Superior temporal gyrus (tissue), 1 donor: Measurements from ENCODE around the gene VWA1.
"Not testable (repeated sequence)": the region's sequence is repeated elsewhere in the genome, so short reads cannot be mapped to it uniquely, and the experiment has no call there.

ENCODE experiments used
- DNase-seq: peaks from one replicate; pipeline ENCODE4 v3.0.0-alpha.2; 2016; ENCODE audit errors: extremely low spot score

VWA1 gene

DNA sequence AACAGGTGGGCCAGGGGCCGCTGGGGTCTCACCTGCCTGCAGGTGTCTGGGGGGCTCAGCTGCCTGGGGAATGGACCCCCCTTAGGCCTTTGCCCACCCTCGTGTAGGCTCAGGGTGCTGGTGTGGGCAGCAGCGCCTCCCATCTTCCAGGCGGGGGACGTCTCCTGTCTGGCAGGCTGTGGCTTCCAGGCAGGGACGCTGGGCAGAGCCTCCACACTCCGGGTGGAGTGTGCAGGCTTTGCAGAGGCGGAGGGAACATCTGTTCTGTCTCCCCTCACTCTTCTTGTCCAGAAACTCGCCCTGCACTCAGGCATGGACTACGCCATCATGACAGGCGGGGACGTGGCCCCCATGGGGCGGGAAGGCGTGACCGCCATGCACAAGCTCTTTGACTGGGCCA lies 20.4 kb downstream of the VWA1 start:
- DNase-seq = not testable (repeated sequence)

- DNase-seq = not testable (repeated sequence)
Measured at GRCh38 chr1:1456683-1457255, 21.3 kb downstream of the VWA1 start.

- DNase-seq = not testable (repeated sequence)
Measured at GRCh38 chr1:1459156-1459555, 23.7 kb downstream of the VWA1 start.

GRCh38 chr1:1459711-1460110 lies 24.2 kb downstream of the VWA1 start:
- not testable (repeated sequence) for DNase-seq

DNA sequence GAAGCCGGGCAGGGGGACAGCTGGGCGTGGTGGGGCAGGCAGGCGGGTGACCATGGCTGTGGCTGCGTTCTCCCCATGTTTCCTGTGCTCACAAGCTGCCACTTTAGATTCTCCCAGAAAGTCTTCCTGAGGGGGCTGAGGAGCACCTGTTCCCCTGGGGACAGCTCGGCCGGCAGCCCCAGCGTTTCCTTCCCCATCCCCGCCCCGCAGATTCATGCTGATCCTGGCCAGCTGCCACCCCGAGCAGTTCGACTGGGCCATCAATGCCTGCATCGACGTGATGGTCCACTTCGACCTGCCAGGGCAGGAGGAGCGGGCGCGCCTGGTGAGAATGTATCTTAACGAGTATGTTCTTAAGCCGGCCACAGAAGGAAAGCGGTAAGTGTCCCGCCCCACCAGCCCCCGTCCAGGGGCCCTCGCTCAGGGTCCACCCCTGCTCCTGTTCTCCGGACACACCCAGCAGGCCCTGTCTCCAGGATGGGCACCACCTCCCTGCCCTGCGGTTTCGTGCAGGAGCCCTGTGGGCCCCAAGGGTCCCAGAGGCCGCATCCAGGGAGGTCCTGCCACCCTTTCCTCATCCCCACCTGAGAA lies 25.1 kb downstream of the VWA1 start:
- no peak for DNase-seq

DNA sequence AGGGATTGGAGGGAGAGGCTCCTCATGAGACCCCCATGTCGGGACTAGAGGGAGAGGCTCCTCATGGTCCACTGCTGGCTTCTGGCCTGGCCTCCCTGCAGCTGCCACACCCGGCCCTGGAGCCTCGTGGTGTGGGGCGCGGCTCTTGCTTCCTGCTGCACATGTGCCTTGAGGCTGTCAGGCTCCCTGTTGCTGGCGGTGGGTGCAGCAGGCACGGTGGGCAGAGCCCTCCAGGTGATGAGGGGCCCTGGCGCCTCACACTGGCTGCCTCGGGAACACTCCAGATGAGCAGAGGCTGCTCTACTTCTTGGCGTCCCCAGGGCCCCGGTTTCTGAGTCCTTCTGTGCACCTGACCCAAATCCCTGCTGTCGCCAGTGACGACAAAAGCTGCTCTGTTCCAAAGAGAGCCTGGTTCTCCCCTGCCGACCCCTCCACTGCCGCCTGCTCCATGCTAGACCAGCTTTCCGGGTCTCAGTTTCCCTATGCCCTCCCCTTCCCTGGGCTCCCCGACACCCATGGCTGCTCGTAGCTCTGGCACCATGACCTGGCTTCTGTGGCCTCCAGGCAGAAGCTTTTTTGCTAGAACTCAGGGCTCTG lies 26.3 kb downstream of the VWA1 start:
- DNase-seq = no peak

GRCh38 chr1:1462318-1462966 lies 27.0 kb downstream of the VWA1 start:
- no peak for DNase-seq

DNA sequence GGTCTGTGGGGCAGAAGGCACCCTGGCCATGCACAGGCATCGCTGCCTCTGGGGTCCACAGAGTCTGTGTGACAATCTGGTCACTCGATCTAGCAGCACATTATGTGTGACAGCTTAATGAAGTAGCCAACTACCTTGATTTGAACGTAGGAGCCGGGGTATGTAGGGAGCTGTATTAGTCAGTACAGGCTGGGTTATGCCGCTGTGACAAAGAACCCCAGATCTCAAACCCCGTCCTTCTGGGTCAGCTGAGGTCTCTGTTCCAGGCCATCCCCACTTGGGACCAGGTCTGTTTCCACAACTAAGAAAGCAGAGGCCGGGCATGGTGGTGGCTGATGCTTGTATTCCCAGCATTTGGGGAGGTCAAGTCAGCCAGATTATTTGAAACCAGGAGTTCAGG lies 27.8 kb downstream of the VWA1 start:
- DNase-seq = no peak

- DNase-seq = not testable (repeated sequence)
Measured at GRCh38 chr1:1468196-1468985, 32.9 kb downstream of the VWA1 start.

DNA sequence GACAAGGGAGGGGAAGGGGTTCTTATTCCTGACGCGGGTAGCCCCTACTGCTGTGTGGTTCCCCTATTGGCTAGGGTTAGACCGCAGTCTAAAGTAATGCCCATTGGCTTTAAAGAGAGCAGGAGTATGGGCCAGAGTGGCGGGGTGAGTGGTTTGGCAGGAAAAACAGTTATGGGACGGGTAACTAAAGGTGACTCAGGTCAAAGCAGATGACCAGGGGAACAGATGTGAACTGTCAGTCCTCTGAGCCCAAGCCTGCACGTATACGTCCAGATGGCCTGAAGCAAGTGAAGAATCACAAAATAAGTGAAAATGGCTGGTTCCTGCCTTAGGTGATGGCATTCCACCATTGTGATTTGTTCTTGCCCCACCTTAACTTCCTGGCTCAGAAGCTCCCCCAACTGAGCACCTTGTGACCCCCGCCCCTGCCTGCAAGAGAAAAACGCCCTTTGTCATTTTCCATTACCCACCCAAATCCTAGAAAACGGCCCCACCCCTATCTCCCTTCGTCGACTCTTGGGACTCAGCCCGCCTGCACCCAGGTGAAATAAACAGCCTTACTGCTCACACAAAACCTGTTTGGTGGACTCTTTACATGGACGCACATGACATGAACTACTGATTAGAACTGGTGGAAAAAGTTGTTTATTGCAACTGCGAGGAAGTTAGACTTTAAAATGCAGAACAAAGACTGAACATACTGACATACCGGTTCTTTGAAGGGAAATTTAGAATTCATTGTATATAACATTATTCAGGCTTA lies 35.3 kb downstream of the VWA1 start:
- DNase-seq = no peak

DNA sequence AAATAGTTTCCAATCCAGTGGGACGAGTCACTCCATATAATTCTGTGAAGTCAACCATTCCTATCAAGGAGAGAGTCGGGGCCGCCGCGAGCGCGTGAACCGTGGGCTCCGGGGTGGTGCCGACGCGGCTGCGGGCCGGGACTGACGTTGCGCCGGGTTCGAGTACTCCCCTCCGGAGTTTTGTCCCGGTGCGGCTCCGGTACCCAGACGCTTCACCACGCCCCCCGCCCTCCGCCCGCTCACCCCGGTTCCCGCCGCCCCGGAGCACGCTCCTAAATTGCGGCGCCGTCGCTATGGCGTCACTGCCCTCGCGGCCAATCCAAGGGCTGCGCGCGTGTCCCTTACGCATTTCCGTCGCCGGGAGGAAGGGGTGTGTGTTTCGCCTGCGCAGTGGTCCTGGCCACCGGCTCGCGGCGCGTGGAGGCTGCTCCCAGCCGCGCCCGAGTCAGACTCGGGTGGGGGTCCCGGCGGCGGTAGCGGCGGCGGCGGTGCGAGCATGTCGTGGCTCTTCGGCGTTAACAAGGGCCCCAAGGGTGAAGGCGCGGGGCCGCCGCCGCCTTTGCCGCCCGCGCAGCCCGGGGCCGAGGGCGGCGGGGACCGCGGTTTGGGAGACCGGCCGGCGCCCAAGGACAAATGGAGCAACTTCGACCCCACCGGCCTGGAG lies 36.0 kb downstream of the VWA1 start, which contains the start of gene ATAD3B:
Gene ATAD3B (plus strand): TSS at position 377 of the 664 bp plus-strand sequence. CDS start 120 bp downstream, at position 497.
- peak; percentile 95 for DNase-seq

- not testable (repeated sequence) for DNase-seq
Measured at GRCh38 chr1:1472053-1472876, 36.8 kb downstream of the VWA1 start.

DNA sequence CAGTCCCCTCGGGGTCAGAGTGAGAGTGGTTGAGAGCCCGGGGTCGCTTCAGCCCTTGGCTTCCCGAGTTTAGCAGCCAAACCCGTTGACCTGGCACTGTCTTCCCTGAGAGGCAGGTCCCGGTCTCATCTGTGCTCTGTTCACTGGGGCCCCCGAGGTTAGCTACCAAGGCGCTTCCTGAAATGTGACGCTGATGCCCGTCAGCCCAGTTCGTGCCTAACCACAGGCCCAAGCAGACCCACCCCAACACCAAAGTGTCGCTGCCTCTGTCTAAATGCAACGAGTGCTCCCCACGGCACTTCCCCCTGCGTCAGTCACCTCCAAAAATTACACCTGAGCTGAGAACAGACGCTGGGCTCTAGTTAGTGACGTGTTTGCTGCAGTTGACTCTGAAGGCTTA lies 40.5 kb downstream of the VWA1 start:
- not testable (repeated sequence) for DNase-seq

- DNase-seq = no peak
Measured at GRCh38 chr1:1477206-1477605, 41.7 kb downstream of the VWA1 start.

- no peak for DNase-seq
Measured at GRCh38 chr1:1479547-1480487, 44.3 kb downstream of the VWA1 start.

- DNase-seq = not testable (repeated sequence)
Measured at GRCh38 chr1:1480488-1480867, 45.0 kb downstream of the VWA1 start.

GRCh38 chr1:1481811-1482210 lies 46.3 kb downstream of the VWA1 start:
- not testable (repeated sequence) for DNase-seq

DNA sequence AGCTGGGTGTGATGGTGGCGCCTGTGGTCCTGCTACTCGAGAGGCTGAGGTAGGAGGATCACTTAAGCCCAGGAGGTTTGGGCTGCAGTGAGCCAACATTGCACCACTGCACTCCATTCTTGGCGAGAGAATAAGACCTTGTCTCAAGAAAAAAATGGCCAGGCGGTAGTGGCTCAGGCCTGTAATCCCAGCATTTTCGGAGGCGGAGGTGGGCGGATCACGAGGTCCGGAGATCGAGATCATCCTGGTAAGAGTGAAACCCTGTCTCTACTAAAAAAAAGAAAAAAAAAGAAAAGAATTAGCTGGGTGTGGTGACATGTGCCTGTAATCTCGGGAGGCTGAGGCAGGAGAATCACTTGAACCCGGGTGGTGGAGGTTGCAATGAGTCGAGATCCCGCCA lies 47.4 kb downstream of the VWA1 start:
- no peak for DNase-seq

GRCh38 chr1:1483714-1484113 lies 48.2 kb downstream of the VWA1 start:
- no peak for DNase-seq
